Heart left ventricle (tissue), 16 donors: ENCODE data around the gene CAMTA1. TPM values are rescaled to one million over a fixed set of nuclear protein-coding genes. Genes with fewer than 3 reads are reported as not detected.

Experiments used
- ATAC-seq, 4 donors: fragments of 200-7000 bp; cut with Tn5 transposase; one replicate each; pipeline ENCODE4 v1.9.1; 2020 to 2022; ENCODE audit warnings: moderate library complexity in 4 of 4, mild to moderate bottlenecking in 3 of 4, moderate number of reproducible peaks in 1 of 4
- DNase-seq, 5 donors: peaks; one replicate each; pipeline ENCODE4 v3.0.0-alpha.2; 2020
- H3K27ac ChIP-seq, 12 donors: fragments of 200-600 bp; sonication (generic) in 4 of 12; one replicate each; pipeline versions ENCODE4 v1.5.0 to v1.8.0; 2016 to 2022; ENCODE audit warnings: mild to moderate bottlenecking in 2 of 12
- H3K27me3 ChIP-seq, 9 donors: fragments of 200-600 bp; sonication (generic) in 2 of 9; one replicate each; pipeline versions ENCODE4 v1.5.1 to v1.8.0; 2016 to 2022; ENCODE audit warnings: mild to moderate bottlenecking in 3 of 9
- H3K36me3 ChIP-seq, 9 donors: fragments of 200-600 bp; sonication (generic) in 2 of 9; one replicate each; pipeline versions ENCODE4 v1.5.0 to v1.8.0; 2018 to 2022; ENCODE audit warnings: mild to moderate bottlenecking in 2 of 9
- H3K4me1 ChIP-seq, 12 donors: fragments of 200-600 bp; sonication (generic) in 4 of 12; one replicate each; pipeline versions ENCODE4 v1.5.0 to v1.8.0; 2016 to 2022; ENCODE audit warnings: mild to moderate bottlenecking in 3 of 12
- H3K4me3 ChIP-seq, 12 donors: fragments of 200-600 bp; sonication (generic) in 4 of 12; one replicate each; pipeline versions ENCODE4 v1.5.0 to v1.8.0; 2017 to 2022; ENCODE audit warnings: mild to moderate bottlenecking in 9 of 12, moderate library complexity in 4 of 12
- H3K9me3 ChIP-seq, 12 donors: fragments of 200-600 bp; sonication (generic) in 4 of 12; one replicate each; pipeline versions ENCODE4 v1.5.0 to v1.8.0; 2016 to 2022; ENCODE audit warnings: mild to moderate bottlenecking in 1 of 12
- POLR2A ChIP-seq, 2 donors: fragments of 450-650 bp; IDR thresholded peaks; one replicate each; pipeline ENCODE4 v1.6.1; 2017; ENCODE audit warnings: antibody characterized with exemption in 2 of 2, mild to moderate bottlenecking in 2 of 2, moderate library complexity in 2 of 2
- WGBS, 4 donors: extraction: QIAGEN DNeasy Blood & Tissue Kit in 2 of 4; methylation state at CpG; one replicate each; pipeline versions ENCODE4 v1.1.5 to v1.1.7; 2013 to 2018; 5-methylcytosine and 5-hydroxymethylcytosine counted together
- intact Hi-C, 10 donors: fragments of 100-400 bp; cut with DNase I; formaldehyde crosslinking; loops; one replicate each; pipeline versions ENCODE4 v1.11.1 to v1.14.2; 2022
- polyA plus RNA-seq, 2 donors: library from polyadenylated mRNA; stranded (reverse); fragments of 200-250 nt; gene quantifications; one replicate each; pipeline ENCODE4 v1.2.3, GENCODE V29; 2013
- total RNA-seq, 9 donors: library from RNA; depleted of rRNA in 2 of 9; stranded (reverse); fragments of >200 nt in 2 of 9; fragmentation: NEBNext Ultra II Directional in 3 of 9; extraction: Animal tissue kit (Norgen Biotek cat#: 25700) in 3 of 9; gene quantifications; one replicate each; pipeline versions ENCODE4 v1.1.0 to v1.2.4, GENCODE V29; 2016 to 2023
- TF ChIP-seq, protein P1 (sequence below), 12 donors: fragments of 200-600 bp; sonication (generic) in 4 of 12; IDR thresholded peaks; one replicate each; pipeline versions ENCODE4 v1.5.0 to v1.8.0; 2018 to 2022; ENCODE audit warnings: antibody characterized with exemption in 12 of 12, mild to moderate bottlenecking in 5 of 12
- donor health status: ischemic (EF 13 %, LVEDD 7.1; RV severe dilation, severe dysfunction).
- donor health status: healthy with polysubstance abuse.
- donor health status: DM: no; HTN: yes; CAD: no.
- donor health status: DM: no; HTN: no; CAD: no.
- donor health status: ischemic (EF 25% LVEDD 6.9; RV normal size, moderate dysfunction).
- donor health status: ischemic (EF 25% LVEDD 5.7; RV mildly dilated, moderate dysfunction).
- donor health status: healthy.
- donor health status: DM: yes; HTN: yes; CAD: no.
- donor health status: ischemic (EF 35%, LVEDD 5.7; RV mildly dilated, moderate dysfunction).
- donor health status: nonischemic (EF 11% LVEDD 7.7; RV severe dilation, severe dysfunction).
- donor health status: DM: yes; HTN: yes; CAD: no.
- donor health status: PGD.
- donor health status: ischemic (EF 29% LVEDD 5.4; RV normal size, mild dysfunction).
- donor health status: nonischemic (EF 23%, LVEDD 6.1; RV moderate dilation, normal function).

Gene CAMTA1
- total and polyA plus RNA-seq, 11 donors = 114 to 303 (median 137) TPM

DNA sequence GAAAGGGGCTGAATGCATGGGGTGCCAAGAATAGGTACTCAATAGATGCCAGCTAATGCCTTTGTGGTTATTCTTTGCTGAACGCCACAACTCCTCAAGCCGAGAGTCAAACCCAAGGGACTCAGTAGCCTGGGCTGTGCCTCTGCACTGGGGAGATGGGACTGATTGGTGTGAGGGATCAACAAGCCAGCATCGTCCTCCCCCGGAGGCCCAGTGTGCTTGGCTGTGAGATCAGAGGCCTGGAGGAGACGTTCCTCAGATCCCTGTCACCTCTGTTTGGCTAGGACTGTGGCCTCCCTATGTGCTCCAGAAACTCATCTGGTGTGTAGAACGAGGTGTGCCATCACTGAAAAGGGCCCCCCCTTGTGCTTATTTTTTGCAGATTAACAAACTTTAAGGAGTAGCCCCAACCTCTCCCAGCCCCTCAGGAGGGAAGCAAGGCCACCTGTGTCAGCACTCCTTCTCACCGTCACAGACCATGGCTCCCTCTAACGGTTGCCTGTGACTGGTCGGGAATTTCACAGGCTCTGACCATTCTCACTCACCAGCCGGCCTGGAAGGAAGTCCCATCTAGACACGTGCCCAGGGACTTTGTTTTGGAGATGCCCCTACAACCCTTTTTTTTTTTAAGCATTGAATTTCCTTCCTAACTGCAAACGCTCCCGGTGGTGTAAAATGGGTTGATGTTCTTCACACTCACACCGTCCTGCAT is 791.8 kb downstream of the CAMTA1 start:
- ATAC-seq (peak in 3 of 4 donors; percentile 39 to 56 (median 40)), DNase-seq (peak in 2 of 5 donors; percentile 30 to 35)
- Histone ChIP-seq H3K9me3 (no peaks in the 10 kb centered on the region), H3K27ac (no peak overlapping the region), H3K36me3 (no peaks in the 10 kb centered on the region), H3K4me1 (peaks cover 0 to 9% (median 0%) of the 10 kb centered on the region in 12 donors), H3K27me3 (no peaks in the 10 kb centered on the region), H3K4me3 (no peak overlapping the region)
- WGBS, 4 donors = 51 to 65% (median 55%) methylated on average over 14 of the region's 14 CpGs
- intact Hi-C loops = loop anchor here in 2 of 10 donors (5.0 to 10.0 kb wide), 2 partner anchors 120 to 122 kb away; no protein-coding TSS in a partner anchor
- TF ChIP-seq, protein P1, sequence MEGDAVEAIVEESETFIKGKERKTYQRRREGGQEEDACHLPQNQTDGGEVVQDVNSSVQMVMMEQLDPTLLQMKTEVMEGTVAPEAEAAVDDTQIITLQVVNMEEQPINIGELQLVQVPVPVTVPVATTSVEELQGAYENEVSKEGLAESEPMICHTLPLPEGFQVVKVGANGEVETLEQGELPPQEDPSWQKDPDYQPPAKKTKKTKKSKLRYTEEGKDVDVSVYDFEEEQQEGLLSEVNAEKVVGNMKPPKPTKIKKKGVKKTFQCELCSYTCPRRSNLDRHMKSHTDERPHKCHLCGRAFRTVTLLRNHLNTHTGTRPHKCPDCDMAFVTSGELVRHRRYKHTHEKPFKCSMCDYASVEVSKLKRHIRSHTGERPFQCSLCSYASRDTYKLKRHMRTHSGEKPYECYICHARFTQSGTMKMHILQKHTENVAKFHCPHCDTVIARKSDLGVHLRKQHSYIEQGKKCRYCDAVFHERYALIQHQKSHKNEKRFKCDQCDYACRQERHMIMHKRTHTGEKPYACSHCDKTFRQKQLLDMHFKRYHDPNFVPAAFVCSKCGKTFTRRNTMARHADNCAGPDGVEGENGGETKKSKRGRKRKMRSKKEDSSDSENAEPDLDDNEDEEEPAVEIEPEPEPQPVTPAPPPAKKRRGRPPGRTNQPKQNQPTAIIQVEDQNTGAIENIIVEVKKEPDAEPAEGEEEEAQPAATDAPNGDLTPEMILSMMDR (IDR thresholded peaks at IDR 0.05) = peak in 11 of 12 donors; percentile 14 to 51 (median 29)
- no peak for TF ChIP-seq POLR2A (IDR thresholded peaks at IDR 0.05)

DNA sequence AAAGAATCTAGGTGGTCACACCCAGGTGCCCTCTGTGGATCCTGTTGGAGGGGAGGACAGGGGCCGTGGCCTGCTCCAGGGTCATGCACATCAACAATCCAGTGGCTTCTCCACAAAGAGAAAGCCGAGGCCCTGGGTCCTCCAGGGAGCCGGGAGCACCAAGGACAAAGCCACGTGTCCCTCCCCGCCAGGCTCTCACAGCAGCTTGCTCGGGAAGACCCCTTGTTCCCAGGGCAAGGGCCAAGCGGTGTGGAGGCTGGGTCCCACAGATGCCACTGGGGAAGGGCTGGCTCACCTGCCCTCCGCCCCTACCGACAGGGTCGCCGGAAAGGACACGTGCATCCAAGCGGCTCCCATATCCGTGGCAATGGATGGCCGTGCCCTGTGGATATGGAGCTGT is 793.0 kb downstream of the CAMTA1 start:
- Histone ChIP-seq H3K4me1 (peaks cover 0 to 9% (median 0%) of the 10 kb centered on the region in 12 donors), H3K27ac (no peak overlapping the region), H3K27me3 (no peaks in the 10 kb centered on the region), H3K36me3 (no peaks in the 10 kb centered on the region), H3K9me3 (no peaks in the 10 kb centered on the region), H3K4me3 (no peak overlapping the region)
- TF ChIP-seq POLR2A (IDR thresholded peaks at IDR 0.05) = no peak
- TF ChIP-seq, protein P1 (IDR thresholded peaks at IDR 0.05) = no peak
- DNase-seq = peak in 2 of 5 donors; percentile 21
- intact Hi-C loops = loop anchor here in 2 of 10 donors (5.0 to 10.0 kb wide), 2 partner anchors 121 to 123 kb away; no protein-coding TSS in a partner anchor
- ATAC-seq = no peak
- 94 to 98% (median 96%) methylated on average over 12 to 15 of the region's 15 CpGs for WGBS, 4 donors

DNA sequence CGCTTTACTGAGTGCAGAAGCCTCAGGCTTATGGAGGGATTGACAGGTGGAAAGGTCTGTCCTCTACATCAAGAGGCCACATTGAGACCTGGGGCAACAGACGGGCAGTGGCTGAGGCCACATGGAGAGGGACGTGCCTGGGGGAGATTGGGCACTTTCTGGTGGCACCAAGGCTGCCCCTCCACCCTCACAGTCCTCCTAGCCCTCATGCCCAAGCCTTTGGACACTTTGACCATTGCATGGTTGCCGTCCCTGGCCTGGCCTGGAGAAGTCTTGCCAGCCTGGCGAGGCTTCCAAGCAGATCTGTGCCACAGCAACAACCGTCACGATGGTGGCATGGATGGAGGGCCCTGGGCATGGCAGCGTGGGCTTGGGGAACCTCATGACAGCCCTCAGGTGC is 793.8 kb downstream of the CAMTA1 start:
- Histone ChIP-seq H3K4me3 (no peak overlapping the region), H3K27me3 (no peaks in the 10 kb centered on the region), H3K9me3 (no peaks in the 10 kb centered on the region), H3K4me1 (peaks cover 0 to 8% (median 0%) of the 10 kb centered on the region in 12 donors), H3K36me3 (no peaks in the 10 kb centered on the region), H3K27ac (no peak overlapping the region)
- intact Hi-C loops = loop anchor here in 2 of 10 donors (5.0 to 10.0 kb wide), 2 partner anchors 122 to 124 kb away; no protein-coding TSS in a partner anchor
- ATAC-seq (no peak), DNase-seq (peak in 2 of 5 donors; percentile 13 to 17)
- TF ChIP-seq, protein P1 (IDR thresholded peaks at IDR 0.05) = no peak
- TF ChIP-seq POLR2A (IDR thresholded peaks at IDR 0.05) = no peak
- WGBS, 4 donors = 94 to 100% (median 96%) methylated on average over 8 of the region's 8 CpGs
